HEK293T (cell line): ENCODE measurements around the gene SH2D1B.

ENCODE experiments used
- CTCF ChIA-PET: fragments of 350-600 bp; formaldehyde crosslinking; extraction: SDS; loops from one replicate; lab custom pipeline; 2021; ENCODE audit warnings: antibody characterized with exemption, inconsistent platforms; lab: Yijun Ruan, JAX
- POLR2A ChIA-PET: fragments of 350-600 bp; formaldehyde crosslinking; extraction: SDS; loops from one replicate; lab custom pipeline; 2020; ENCODE audit warnings: antibody characterized with exemption, inconsistent platforms; lab: Yijun Ruan, JAX
- DNase-seq: peaks from one replicate; pipeline ENCODE4 v3.0.0; 2012; ENCODE audit warnings: mixed read lengths; ENCODE audit errors: extremely low spot score
- ARNT ChIP-seq: fragments of 450-650 bp; IDR thresholded peaks from 2 replicates; pipeline ENCODE4 v1.6.1; 2017; ENCODE audit warnings: mild to moderate bottlenecking
- BHLHE40 ChIP-seq: fragments of 450-650 bp; IDR thresholded peaks from 2 replicates; pipeline ENCODE4 v1.6.1; 2016; ENCODE audit warnings: mild to moderate bottlenecking, moderate library complexity, borderline replicate concordance
- CTBP1 ChIP-seq: fragments of 450-650 bp; IDR thresholded peaks from 2 replicates; pipeline ENCODE4 v1.6.1; 2016; ENCODE audit warnings: borderline replicate concordance
- ELF4 ChIP-seq: fragments of 450-650 bp; IDR thresholded peaks from 2 replicates; pipeline ENCODE4 v1.6.1; 2017; ENCODE audit warnings: antibody characterized with exemption
- FOXA1 ChIP-seq: fragments of 450-650 bp; IDR thresholded peaks from 2 replicates; pipeline ENCODE4 v1.6.1; 2016; ENCODE audit warnings: mild to moderate bottlenecking
- FOXK2 ChIP-seq: fragments of 450-650 bp; IDR thresholded peaks from 2 replicates; pipeline ENCODE4 v1.6.1; 2016; ENCODE audit warnings: mild to moderate bottlenecking
- FOXM1 ChIP-seq: fragments of 450-650 bp; IDR thresholded peaks from 2 replicates; pipeline ENCODE4 v1.6.1; 2017; ENCODE audit warnings: mild to moderate bottlenecking, borderline replicate concordance
- HDGF ChIP-seq: fragments of 450-650 bp; IDR thresholded peaks from 2 replicates; pipeline ENCODE4 v1.6.1; 2017; ENCODE audit warnings: antibody characterized with exemption, borderline replicate concordance
- L3MBTL2 ChIP-seq: fragments of 450-650 bp; conservative IDR thresholded peaks from 2 replicates; pipeline ENCODE4 v1.6.1; 2016; ENCODE audit warnings: mild to moderate bottlenecking
- LEF1 ChIP-seq: fragments of 450-650 bp; IDR thresholded peaks from 2 replicates; pipeline ENCODE4 v1.6.1; 2017; ENCODE audit warnings: mild to moderate bottlenecking, borderline replicate concordance
- NFRKB ChIP-seq: fragments of 450-650 bp; IDR thresholded peaks from 2 replicates; pipeline ENCODE4 v1.6.1; 2016; ENCODE audit warnings: mild to moderate bottlenecking, moderate library complexity
- SP1 ChIP-seq: fragments of 450-650 bp; IDR thresholded peaks from 2 replicates; pipeline ENCODE4 v1.6.1; 2017
- SUZ12 ChIP-seq: fragments of 450-650 bp; IDR thresholded peaks from 2 replicates; pipeline ENCODE4 v1.6.1; 2016; ENCODE audit warnings: mild to moderate bottlenecking
- TARDBP ChIP-seq: fragments of 450-650 bp; IDR thresholded peaks from 2 replicates; pipeline ENCODE4 v1.6.1; 2016
- ZNF384 ChIP-seq: fragments of 450-650 bp; IDR thresholded peaks from 2 replicates; pipeline ENCODE4 v1.6.1; 2016
- TF ChIP-seq, protein P1 (sequence below): fragments of 450-650 bp; IDR thresholded peaks from 2 replicates; pipeline ENCODE4 v1.6.1; 2016

SH2D1B gene

DNA sequence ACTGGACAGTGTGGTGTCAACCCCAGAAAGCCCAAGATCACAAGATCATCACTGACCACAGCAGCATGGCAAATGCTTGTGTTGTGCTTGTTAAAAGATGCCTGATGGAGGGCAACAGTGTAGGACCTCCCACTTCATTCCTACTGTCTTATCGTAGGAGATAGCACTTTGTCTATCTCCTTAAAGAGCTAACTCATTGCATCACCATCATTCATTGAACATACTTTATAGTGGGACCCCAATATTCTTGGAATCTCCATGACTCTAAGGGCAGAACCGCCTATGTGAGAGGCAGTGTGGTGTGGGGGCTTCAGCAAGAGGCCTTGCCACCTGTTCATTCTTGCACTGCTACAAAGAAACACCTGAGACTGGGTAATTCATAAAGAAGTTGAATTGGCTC is 5.0 kb upstream of the SH2D1B start:
- ChIA-PET POLR2A (no interaction called here), CTCF (no interaction called here)
- no peak for DNase-seq
- TF ChIP-seq L3MBTL2, result no peak

DNA sequence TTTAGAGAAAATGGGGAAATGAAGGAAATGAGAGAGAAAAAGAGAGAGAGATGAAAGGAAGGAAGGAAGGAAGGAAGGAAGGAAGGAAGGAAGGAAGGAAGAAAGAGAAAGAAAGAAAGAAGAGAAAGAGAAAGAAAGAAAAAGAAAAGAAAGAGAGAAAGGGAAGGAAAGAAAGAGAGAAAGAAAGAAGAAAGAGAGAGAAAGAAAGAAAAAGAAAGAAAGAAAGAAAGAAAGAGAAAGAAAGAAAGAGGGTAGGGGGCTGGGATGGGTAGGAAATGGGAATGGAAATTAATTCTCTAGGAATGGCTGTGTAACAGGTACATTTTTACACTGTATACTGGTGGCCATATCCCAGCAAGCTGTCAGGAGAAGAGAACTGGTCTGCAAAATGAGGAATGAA is 4.3 kb upstream of the SH2D1B start:
- TF ChIP-seq FOXA1 (no peak), SUZ12 (no peak), HDGF (no peak), L3MBTL2 (no peak)
- CTCF ChIA-PET, result no interaction called here
- POLR2A ChIA-PET, result no interaction called here
- DNase-seq, result no peak

DNA sequence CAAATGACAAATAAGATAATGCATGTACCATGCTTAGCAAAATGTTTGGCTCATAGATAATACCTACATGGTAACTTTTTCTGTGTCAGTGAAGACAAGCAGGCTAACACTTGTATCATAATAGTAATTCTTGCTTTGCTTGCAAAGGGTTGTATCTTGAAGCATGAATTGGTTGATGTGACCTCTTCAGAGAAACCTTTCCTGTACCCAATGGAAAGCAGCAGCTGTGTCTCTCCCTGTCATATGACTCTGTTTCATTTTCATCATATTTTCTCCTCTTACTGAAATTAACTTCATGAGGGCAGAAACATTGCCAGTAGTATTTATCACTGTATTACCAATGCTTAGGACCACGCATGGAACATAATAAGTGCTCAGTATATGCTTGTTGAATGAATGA is 4.4 kb downstream of the SH2D1B start:
- no peak for DNase-seq
- CTCF ChIA-PET, result no interaction called here
- no peak for TF ChIP-seq FOXM1
- no peak for TF ChIP-seq CTBP1
- TF ChIP-seq ELF4, result no peak
- no peak for TF ChIP-seq ARNT
- TF ChIP-seq NFRKB, result no peak
- POLR2A ChIA-PET, result no interaction called here

DNA sequence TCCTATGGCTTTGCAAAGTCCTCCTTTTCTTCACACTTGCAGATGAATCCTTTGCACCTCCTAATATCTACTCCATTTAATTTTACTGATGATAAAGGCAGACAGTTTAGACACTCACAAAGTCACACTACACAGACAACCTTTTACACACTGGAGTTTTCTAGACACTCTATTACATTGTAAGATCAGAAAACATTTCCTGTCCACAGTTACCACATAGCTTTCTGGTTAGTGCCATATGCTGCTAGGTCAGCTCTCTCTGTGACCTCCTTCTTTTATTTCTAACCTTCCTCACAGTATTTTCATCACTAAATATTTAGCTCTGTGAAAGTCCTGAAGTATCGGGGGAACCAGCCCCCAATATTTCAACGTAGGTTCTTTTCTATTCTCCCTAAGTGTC is 5.1 kb downstream of the SH2D1B start:
- DNase-seq, result no peak
- TF ChIP-seq FOXK2 (no peak), FOXA1 (no peak), NFRKB (no peak), TARDBP (no peak), BHLHE40 (no peak), CTBP1 (no peak), ELF4 (no peak), SUZ12 (no peak), SP1 (no peak), ARNT (no peak), FOXM1 (no peak), ZNF384 (no peak), L3MBTL2 (no peak), LEF1 (no peak), HDGF (no peak)
- TF ChIP-seq, protein P1, sequence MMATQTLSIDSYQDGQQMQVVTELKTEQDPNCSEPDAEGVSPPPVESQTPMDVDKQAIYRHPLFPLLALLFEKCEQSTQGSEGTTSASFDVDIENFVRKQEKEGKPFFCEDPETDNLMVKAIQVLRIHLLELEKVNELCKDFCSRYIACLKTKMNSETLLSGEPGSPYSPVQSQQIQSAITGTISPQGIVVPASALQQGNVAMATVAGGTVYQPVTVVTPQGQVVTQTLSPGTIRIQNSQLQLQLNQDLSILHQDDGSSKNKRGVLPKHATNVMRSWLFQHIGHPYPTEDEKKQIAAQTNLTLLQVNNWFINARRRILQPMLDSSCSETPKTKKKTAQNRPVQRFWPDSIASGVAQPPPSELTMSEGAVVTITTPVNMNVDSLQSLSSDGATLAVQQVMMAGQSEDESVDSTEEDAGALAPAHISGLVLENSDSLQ, result no peak
- CTCF ChIA-PET, result no interaction called here
- POLR2A ChIA-PET, result no interaction called here

DNA sequence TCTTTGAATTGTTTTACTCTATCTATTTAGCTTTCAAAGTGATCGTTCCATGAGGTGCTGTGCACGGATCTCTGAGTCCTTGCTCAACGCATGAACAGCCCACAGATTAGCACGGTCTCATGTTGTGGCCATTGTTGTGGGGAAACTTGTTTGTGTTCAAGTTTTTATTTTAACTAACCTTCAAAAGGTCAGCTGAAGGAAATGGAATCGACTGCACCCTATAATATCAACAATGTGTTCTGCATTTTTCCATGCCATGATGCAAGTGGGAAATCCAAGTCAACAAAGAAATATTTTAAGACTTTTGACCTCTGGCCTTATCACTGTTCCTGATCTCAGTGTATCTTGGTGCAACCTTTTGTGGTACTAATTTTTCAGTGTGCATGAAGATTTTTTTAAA is 6.1 kb downstream of the SH2D1B start:
- CTCF ChIA-PET, result no interaction called here
- TF ChIP-seq FOXK2 (no peak), CTBP1 (no peak), ZNF384 (no peak), SP1 (no peak), SUZ12 (no peak), TARDBP (no peak), FOXM1 (no peak), ELF4 (no peak), NFRKB (no peak), LEF1 (no peak), ARNT (no peak), BHLHE40 (no peak), FOXA1 (no peak)
- TF ChIP-seq, protein P1, result no peak
- POLR2A ChIA-PET, result no interaction called here
- DNase-seq, result no peak

DNA sequence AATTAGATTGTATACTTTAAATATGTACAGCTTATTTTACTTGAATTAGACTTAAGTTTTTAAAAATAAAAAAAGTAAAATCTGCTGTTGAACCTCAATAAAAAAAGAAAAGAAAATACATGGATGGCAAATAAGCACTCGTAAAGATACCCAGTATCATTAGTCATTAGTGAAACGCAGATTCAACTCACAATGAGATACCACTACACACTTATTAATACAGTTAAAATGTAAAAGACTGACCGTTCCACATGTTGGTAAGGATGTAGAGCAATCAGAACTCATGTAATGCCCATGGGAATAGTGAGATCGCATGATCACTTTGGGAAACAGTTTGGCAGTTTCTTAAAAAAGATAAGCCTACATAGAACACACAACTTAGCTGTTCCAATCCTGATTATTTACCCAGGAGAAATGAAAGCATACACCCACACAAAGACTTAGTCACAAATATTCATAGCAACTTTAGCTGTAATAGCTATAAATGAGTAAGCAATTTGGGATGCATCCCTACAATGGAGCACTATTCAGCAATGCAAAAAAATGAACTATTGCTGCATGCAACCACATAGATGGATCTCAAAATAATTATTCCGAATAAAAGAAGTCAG is 7.3 kb downstream of the SH2D1B start:
- DNase-seq, result no peak
- POLR2A ChIA-PET, result no interaction called here
- CTCF ChIA-PET, result no interaction called here
- TF ChIP-seq NFRKB (no peak), SP1 (no peak), SUZ12 (no peak), FOXK2 (no peak), ZNF384 (no peak), FOXA1 (no peak), L3MBTL2 (no peak), HDGF (no peak), CTBP1 (no peak), BHLHE40 (no peak), TARDBP (no peak), ARNT (no peak), LEF1 (no peak), ELF4 (no peak), FOXM1 (no peak)
- TF ChIP-seq, protein P1, result no peak

DNA sequence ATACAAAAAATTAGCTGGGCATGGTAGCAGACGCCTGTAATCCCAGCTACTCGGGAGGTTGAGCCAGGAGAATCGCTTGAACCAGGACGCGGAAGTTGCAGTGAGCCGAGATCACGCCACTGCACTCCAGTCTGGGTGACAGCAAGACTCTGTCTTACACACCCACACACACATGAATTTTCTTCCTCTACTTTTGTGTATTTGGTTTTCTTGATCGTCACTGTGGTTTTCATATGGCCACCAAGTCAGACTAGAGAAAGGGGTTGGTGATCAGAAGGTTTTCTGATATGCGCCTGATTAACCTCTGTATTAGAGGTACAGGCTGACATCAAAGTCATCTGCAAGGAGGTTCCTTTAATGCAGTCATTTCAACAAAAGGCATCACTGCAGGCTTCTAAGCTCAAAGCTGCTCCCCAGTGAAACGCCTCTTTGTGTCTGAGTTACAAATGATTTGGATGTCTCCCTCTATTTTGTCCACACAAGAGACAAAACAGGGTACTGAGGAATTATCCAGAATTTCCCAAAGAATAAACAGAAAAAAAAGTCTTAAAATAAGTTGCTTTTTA is 11.1 kb downstream of the SH2D1B start:
- no peak for DNase-seq
- no peak for TF ChIP-seq ELF4
- TF ChIP-seq NFRKB, result no peak
- no peak for TF ChIP-seq FOXM1
- no peak for TF ChIP-seq ZNF384
- no peak for TF ChIP-seq SUZ12
- TF ChIP-seq HDGF, result no peak
- TF ChIP-seq L3MBTL2, result no peak
- TF ChIP-seq TARDBP, result no peak
- no peak for TF ChIP-seq FOXA1
- no peak for TF ChIP-seq FOXK2
- no peak for TF ChIP-seq SP1
- no peak for TF ChIP-seq CTBP1
- no peak for TF ChIP-seq LEF1
- TF ChIP-seq, protein P1, result no peak
- TF ChIP-seq BHLHE40, result no peak
- no peak for TF ChIP-seq ARNT
- ChIA-PET CTCF (no interaction called here), POLR2A (no interaction called here)
